Measurements from ENCODE around the gene FIGNL2.

Gene FIGNL2

DNA sequence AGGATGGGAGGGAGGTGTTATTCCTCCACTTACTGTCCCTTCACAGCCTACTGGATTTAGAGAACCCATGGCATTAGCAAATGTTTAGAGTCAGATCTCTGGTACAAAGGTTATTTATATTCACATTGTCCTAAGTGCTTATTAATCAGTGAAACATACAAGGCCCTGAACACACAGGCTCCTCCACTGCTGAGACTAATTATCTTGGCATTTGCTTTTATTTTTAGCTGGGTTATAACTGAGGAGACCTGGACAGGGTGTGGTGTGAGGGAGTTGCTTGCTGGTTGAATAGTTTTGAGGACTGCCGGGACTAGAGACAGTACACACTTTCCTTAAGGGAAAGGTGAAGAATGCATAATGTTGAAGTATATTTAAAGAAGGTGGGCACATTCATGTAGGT, 77.5 kb downstream of the FIGNL2 start:
- Mint-ChIP-seq H3K9me3 (no peaks in the 10 kb centered on the region), H3K4me3 (no peak overlapping the region), H3K27me3 (peaks cover 0 to 24% of the 10 kb centered on the region in 2 donors), H3K4me1 (ENCODE audit: low read depth in 2 of 2) (no peaks in the 10 kb centered on the region), H3K36me3 (ENCODE audit: insufficient read depth) (peaks cover 6% of the 10 kb centered on the region), H3K27ac (no peak overlapping the region)
- no peak for DNase-seq
- ATAC-seq (replicated peaks) = no peak
